HG03520 (cell line): ENCODE data around the gene CTDP1.
"Not testable (repeated sequence)": the region's sequence is repeated elsewhere in the genome, so short reads cannot be mapped to it uniquely, and the experiment has no call there.

Experiments
- ATAC-seq: cut with Tn5 transposase; IDR thresholded peaks from one replicate; pipeline ENCODE4 v1.9.1; 2021; ENCODE audit warnings: mild to moderate bottlenecking, moderate library complexity; ENCODE audit not compliant: unreplicated experiment

CTDP1 gene

DNA sequence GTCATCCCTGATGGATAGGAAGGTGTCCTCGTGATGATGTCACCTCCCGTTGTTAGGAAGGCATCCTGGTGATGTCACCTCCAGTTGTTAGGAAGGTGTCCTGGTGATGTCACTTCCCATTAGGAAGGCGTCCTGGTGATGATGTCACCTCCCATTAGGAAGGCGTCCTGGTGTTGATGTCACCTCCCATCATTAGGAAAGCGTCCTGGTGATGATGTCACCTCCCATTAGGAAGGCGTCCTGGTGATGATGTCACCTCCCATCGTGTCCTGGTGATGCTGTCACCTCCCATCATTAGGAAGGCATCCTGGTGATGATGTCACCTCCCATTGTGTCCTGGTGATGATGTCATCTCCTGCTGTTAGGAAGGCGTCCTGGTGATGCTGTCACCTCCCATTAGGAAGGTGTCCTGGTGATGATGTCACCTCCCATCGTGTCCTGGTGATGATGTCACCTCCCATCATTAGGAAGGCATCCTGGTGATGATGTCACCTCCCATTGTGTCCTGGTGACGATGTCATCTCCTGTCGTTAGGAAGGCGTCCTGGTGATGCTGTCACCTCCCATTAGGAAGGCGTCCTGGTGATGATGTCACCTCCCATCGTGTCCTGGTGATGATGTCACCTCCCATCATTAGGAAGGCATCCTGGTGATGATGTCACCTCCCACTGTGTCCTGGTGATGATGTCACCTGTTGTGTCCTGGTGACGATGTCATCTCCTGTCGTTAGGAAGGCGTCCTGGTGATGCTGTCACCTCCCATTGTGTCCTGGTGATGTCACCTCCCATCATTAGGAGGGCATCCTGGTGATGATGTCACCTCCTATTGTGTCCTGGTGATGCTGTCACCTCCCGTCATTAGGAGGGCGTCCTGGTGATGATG, 40.1 kb downstream of the CTDP1 start:
- not testable (repeated sequence) for ATAC-seq

DNA sequence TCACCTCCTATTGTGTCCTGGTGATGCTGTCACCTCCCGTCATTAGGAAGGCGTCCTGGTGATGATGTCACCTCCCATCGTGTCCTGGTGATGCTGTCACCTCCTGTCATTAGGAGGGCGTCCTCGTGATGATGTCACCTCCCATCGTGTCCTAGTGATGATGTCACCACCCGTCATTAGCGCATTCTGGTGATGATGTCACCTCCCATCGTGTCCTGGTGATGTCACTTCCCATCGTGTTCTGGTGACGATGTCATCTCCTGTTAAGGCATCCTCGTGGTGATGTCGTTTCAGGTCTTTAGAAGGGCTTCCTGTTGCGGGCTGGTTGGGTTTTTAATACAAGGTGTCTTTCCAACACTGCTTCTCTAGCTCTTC, 40.7 kb downstream of the CTDP1 start:
- ATAC-seq, result no peak

DNA sequence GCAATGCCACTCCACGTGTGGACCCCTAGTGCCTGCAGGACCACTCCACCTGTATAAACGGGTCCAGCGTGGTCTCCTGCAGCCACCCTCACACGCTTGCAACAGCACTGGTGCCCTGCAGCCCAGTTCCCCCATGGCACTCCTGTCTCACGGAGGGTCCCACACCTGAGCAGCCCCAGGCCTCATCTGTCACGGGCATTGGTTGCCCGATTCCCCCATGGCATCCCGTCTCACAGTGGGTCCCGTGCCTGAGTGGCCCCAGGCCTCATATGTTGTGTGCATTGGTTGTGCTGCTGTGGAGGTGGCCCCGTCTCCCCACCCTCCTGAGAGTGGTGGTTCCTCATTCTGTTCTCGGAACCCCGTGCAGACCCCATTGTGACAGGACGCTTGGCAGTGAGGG, 43.4 kb downstream of the CTDP1 start:
- ATAC-seq, result no peak

DNA sequence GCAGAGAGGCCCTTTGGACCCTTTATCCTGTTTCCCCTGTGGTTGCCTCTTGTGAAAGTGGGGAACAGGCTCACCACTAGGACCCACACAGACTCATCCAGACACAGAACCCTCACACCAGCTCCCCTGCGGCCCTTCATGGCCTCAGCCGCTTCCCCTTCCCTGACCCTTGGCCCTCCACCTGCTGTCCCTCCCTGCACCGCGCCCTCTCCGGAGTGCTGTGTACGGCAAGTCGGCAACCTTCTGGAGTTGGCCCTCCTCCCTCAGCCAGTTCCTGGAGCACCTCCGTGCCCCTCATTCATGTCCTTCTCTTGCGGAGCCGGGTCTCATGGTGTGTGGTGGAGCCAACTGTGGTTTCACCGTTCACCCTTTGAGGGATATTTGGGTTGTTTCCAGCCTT, 44.0 kb downstream of the CTDP1 start:
- ATAC-seq, result no peak

DNA sequence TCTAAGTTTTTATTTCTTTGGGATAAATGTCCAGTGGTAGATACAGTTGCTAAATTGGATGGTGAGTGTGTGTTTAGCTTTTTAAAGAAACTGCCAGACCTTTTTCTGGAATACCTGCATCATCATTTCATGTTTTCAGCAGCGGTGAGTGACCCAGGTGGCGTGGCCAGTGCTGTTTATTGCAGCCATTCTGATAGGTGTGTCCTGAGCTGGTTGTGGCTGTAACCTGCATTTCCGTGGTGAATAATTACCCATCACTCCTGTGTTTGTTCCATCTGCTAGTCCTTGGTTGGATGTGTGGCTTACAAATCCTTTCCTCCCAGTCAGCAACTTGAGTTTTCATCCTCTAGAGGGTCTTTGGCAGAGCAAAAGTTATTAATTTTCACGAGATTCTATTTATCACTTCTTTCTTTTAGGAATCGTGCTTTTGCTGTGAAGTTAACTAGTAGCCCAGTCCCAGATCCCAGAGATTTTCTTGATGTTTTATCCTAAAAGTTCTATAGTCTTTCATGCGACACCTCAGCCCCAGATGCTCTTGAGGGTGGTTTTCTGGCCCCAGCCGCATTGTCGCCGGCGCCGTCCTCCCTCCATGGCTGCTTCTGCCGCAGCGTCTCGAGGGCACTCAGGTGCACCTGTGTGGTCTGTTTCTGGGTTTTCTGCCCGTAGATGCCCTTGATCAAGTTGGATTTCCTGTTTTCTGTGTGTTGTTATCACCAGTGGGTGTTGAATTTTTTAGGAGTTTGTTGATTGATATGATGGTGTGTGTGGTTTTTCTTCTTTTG, 44.9 kb downstream of the CTDP1 start:
- ATAC-seq, result no peak

DNA sequence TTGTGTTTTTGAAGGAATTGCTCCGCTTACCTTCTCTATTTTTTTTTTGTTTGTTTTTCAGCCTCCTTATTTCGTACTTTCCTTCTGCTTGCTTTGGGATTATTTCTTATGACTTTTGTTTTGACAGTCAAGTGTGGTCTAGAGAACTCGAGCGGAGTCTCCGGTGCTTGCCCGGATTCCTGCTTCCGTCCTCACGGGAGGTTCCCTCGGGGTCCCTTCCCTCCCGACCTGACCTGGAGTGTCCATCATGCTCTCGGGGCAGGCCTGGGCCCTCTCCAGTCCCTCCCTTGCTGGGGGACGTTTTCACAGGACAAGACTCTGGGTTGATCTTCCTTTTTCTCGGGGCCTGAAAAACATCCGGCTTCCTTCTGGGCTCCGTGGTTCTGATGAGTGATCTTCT, 45.9 kb downstream of the CTDP1 start:
- no peak for ATAC-seq

DNA sequence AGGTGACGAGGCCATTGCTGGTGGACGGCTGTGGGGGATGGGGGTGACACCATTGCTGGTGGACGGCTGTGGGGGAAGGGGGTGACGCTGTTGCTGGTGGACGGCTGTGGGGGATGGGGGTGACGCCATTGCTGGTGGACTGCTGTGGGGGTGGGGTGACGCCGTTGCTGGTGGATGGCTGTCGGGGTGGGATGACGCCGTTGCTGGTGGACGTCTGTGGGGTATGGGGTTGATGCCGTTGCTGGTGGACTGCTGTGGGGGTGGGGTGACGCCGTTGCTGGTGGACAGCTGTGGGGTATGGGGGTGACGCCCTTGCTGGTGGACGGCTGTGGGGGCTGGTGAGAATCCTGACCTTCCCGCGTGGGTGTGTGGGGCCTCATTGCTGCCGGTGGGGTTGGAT, 47.1 kb downstream of the CTDP1 start:
- no peak for ATAC-seq

DNA sequence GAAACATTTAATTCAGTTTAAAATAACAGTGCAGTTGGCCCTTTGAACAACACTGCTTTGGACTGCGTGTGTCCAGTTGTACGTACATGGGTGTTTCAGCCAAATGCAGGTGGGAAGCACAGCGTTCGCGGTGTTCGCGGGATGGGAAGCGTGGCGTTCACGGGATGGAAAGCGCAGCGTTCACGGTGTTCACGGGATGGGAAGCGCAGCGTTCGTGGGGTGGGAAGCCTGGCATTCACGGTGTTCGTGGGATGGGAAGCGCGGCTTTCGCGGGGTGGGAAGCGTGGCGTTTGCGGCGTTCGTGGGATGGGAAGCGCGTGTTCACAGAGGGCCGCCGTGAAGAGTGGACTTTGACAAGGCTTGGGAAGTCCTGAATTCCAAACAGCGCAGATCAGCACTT, 47.6 kb downstream of the CTDP1 start:
- ATAC-seq, result no peak

DNA sequence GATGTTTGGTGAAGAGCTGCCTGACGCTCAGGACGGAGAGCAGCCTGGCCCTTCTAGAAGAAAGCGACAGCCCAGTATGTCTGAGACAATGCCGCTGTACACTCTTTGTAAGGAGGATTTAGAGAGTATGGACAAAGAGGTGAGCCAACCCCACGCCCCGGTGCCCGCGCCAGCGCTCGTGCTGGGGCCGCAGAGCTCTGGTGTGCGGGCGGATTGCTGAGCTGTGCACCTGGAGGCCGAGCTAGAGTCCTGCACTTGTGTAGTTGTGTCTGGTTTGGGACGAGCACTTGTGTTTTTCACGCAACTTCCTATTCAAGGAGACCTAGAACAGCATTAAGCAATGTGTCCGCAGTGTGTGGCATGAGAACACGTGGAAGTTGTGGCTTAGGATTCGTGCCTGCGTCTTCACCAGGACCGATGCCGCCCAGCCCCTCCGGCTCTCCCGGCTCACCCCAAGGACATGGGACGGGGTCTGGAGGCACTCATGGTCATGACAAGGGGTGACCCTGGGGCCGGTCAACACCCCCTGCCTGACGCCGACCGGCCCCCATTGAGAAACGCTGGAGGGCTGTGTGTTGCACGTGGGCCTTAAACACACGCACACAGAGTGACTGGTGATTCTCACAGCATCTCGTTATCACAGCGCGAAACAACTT, 49.5 kb downstream of the CTDP1 start:
- ATAC-seq, result no peak

DNA sequence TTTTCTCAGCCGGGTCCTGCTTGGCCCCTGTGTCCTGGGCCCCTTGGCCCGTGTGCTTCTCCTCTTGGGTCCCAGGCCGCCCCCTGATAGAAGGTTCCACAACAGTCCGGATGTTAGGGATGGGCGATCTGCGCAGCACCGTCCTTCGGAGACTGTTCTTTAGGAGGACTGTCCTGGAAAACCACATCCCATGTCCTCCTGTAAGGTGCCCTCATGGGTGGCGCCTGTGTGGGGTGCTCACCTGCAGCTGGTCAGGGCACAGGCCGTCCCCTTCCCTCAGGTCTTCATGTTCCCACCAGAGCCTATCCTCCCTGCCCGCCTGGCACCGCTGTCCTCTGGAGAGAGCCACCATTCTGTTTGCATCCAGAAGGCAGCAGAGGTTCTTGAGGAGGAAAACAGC, 50.0 kb downstream of the CTDP1 start:
- no peak for ATAC-seq

DNA sequence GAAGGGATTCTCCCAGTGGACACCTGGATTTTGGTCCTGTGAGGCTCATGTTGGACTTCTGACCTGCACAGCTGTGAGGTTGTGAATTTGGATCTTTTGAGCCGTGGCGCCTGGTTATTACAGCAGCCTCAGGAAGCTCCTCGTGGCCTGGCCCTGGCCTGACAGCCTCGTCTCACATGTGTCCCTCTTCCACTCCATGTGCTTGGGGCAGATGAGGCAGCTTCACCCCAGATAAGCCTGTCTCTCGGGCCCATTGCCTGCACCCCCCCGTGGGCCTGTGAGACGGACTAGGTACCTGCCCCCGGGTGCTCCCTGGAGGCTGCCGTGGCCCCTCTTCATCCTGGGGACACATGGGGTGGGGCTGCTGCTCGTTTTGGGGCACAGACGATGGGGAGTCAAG, 51.2 kb downstream of the CTDP1 start:
- ATAC-seq, result no peak

DNA sequence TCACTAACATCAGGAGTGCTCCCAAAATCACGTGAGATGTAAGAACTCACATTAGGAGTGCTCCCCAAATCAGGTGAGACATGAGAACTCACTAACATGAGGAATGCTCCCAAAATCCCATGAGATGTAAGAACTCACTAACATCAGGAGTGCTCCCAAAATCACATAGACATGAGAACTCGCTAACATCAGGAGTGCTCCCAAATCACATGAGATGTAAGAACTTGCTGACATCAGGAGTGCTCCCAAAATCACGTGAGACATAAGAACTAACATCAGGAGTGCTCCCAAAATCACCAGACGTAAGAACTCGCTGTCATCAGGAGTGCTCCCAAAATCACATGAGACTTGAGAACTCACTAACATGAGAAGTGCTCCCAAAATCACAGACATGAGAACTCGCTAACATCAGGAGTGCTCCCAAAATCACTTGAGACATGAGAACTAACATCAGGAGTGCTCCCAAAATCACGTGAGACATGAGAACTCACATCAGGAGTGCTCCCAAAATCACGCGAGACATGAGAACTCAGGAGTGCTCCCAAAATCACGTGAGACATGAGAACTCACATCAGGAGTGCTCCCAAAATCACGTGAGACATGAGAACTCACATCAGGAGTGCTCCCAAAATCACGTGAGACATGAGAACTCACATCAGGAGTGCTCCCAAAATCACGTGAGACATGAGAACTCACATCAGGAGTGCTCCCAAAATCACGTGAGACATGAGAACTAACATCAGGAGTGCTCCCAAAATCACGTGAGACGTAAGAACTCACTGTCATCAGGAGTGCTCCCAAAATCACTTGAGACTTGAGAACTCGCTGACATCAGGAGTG, 52.5 kb downstream of the CTDP1 start:
- ATAC-seq, result not testable (repeated sequence)

DNA sequence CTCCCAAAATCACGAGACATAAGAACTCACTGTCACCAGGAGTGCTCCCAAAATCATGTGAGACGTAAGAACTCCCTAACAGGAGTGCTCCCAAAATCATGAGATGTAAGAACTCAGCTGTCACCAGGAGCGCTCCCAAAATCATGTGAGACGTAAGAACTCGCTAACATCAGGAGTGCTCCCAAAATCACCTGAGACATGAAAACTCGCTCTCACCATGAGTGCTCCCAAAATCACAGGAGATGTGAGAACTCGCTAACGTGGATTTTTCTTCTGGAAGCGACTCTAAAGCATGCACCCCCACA, 53.1 kb downstream of the CTDP1 start:
- ATAC-seq, result no peak

DNA sequence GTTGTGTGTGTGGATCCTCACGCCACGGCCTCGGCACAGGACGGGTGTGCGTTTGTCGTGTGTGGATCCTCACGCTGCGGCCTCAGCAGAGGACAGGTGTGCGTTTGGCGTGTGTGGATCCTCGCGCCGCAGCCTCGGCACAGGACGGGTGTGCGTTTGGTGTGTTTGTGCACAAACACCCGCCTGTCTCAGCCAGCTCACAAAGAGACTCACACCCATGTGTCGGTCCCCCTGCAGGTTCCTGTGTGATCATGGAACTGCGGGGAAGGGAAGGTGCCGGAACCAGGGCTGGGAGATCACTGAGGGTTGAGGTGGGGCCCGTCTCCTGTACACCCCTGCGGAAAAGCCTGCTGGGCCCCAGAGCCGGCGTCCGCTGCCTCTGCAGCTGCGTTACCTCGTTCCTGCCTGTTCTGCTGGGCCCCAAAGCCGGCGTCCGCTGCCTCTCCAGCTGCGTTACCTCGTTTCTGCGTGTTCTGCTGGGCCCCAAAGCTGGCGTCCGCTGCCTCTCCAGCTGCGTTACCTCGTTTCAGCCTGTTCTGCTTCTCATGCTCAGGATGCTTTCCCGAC, 53.6 kb downstream of the CTDP1 start:
- ATAC-seq, result no peak

DNA sequence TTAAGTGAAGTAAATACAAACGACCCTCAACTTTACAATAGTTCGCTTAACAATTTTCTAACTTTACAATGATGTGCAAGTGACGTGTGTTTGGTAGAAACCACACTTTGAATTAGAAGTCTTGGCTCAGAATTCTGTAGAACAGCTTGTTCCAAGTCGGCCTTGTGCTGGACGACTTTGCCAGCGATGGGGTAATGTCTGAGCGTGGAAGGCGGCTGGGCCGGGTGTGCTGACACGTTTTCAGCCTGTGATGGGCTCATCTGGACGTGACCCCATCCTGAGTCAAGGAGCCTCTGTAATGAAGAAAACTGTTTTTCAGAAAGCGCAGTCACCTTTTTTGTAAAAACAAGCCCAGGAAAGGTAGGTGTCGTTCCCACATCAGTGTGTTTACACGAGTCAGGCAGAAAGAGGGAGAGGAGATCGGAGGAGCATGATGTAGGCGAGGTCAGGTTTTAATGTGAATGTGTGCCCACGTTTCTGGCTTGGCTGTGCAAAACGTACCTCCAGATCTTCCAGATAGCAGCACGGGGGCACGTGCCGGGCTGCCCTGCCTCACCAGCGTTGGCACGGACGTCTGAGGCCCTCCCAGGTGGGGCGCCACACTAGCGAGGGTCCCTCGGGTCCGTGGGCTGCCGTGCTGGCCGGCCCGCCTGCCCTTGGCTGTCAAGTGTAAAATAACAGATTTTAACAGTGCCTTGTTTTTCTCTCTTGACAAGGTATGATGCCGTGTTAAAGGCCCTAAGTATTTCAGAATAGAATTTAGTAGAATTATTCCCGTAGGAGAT, 54.6 kb downstream of the CTDP1 start:
- ATAC-seq, result no peak

DNA sequence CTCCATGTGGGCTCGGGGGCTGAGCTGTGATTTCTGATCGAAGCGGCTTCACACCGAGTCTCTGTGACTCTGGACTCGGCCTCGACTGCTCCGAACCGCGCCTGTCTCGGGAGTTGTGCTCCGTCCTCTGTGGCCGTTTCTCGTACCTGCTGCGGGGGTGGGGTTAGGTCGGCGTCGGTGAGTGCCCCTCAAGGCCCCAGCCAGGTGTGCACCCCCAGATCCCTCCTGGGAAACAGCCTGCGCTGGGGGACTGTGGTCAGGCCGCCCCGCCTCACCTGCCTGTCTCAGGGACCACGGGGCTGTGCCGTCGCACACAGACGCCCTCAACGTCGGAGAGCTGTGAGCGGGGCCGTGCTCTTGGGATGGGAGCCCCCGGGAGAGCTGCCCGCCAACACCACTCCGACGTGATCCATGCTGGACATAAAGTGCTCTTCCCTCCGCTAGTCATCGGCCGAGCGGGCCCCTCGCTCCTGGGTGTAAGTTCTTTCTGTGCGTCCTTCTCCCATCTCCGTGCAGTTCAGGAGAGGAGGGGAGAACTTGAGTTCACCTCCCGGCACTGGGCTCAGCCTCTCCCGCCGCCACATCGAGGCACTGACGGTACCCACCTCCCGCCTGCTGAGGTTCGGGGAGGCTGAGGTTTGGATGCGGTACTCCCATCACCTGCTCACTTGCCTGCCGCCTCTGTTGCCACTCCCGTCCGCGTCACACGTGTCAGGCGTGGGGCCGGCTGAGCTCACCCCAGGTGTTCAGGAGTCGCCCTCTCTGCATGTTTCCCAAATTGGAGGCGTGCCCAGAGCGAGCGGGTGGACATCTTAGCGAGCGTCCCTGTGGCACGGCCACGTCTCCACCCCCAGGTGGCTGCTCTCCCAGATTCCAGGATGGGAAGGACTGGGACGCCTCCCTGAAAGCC, 55.7 kb downstream of the CTDP1 start:
- ATAC-seq, result no peak

DNA sequence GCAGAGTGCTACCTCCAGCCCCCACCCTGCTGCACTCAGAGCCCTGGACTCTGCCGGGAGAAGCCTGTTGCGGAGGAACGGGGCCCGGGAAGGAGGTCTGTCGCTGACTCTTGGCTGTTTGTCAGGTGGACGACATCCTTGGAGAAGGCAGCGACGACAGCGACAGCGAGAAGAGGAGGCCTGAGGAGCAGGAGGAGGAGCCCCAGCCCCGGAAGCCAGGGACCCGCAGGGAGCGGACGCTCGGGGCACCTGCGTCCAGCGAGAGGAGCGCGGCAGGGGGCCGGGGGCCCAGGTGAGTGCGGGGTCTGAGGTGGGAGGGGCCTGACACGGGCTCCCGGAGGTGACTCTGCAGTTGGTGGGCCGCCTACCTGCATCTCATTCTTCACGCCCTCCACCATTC, 56.6 kb downstream of the CTDP1 start:
- ATAC-seq, result no peak

DNA sequence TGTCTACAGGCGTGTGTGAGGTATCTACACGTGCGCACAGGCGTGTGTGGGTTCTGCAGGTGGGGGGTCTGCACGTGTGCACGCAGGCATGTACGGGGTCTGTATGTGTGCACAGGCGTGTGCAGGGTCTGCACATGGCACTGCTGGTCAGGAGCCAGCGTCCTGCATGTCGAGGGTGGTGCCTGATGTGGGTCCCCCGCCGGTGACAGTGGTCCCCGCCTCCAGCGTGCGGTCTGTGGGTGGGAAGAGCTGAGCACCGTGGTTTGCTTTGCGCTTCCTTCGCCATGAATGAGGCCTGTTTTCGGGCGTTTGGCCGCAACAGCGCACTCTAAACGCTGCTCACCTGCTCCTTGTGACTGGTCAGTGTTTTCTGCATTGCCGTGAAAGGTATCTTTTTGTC, 57.2 kb downstream of the CTDP1 start:
- no peak for ATAC-seq

DNA sequence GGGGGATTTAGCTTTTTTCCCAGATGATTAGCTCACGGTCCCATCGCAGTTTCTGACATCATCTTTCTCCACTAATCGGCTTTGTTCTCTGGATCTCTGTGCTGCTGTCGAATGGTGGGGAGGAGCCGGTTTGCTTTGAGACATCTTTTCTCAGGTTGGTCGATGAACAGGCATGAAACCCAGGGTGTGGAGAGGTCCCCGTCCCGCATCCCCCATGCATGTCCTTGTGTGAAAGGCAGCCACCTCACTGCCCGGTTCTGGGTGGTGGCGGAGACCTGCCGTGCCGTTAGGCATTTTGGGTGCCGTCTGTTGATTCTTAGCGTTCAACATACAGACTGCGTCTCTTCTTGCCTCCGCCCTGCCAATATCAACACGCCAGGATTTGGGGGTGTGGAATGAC, 57.8 kb downstream of the CTDP1 start:
- ATAC-seq, result no peak
